ENCODE data around the gene FRMD6. TPM values are rescaled to one million over a fixed set of nuclear protein-coding genes. Genes with fewer than 3 reads are reported as not detected.

The FRMD6 gene
- total RNA-seq, 6 donors from 2014 or later = 4.9 to 21.0 (median 10.5) TPM

DNA sequence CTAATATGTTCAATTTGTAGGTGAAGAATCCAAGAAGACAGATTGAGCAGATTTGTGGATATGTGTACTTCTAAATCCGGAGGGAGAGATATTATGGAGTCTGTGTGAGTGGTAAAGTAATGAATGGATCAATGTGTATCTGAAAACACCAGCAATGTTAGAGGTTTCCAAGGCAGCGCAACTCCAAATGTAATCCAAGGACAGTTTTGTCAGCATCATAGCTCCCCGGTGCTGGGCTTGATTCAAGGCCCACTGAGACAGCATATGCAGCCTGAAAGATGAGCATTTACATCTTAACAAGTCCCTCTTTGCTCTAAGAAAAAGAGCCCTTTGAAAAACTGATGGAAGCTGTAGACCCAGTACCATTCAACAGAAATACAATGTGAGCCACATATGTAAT lies 38.3 kb upstream of the FRMD6 start:
- no peak for DNase-seq
- H3K4me1 ChIP-seq = no peaks in the 10 kb centered on the region
- WGBS, 2 donors = 73 to 88% methylated on average over 3 of the region's 3 CpGs
- H3K4me3 ChIP-seq = no peak overlapping the region
- no peaks in the 10 kb centered on the region for H3K9me3 ChIP-seq
- no peaks in the 10 kb centered on the region for H3K36me3 ChIP-seq
- no peak for ATAC-seq (ENCODE audit: low FRiP score in 2 of 2)
- no peak overlapping the region for H3K27ac ChIP-seq
- TF ChIP-seq POLR2AphosphoS5 (IDR thresholded peaks at IDR 0.05) = no peak
- no peak for TF ChIP-seq POLR2A (IDR thresholded peaks at IDR 0.05)
- TF ChIP-seq, protein P1, sequence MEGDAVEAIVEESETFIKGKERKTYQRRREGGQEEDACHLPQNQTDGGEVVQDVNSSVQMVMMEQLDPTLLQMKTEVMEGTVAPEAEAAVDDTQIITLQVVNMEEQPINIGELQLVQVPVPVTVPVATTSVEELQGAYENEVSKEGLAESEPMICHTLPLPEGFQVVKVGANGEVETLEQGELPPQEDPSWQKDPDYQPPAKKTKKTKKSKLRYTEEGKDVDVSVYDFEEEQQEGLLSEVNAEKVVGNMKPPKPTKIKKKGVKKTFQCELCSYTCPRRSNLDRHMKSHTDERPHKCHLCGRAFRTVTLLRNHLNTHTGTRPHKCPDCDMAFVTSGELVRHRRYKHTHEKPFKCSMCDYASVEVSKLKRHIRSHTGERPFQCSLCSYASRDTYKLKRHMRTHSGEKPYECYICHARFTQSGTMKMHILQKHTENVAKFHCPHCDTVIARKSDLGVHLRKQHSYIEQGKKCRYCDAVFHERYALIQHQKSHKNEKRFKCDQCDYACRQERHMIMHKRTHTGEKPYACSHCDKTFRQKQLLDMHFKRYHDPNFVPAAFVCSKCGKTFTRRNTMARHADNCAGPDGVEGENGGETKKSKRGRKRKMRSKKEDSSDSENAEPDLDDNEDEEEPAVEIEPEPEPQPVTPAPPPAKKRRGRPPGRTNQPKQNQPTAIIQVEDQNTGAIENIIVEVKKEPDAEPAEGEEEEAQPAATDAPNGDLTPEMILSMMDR (IDR thresholded peaks at IDR 0.05) = no peak
- no peak for TF ChIP-seq EP300 (IDR thresholded peaks at IDR 0.05)
- H3K27me3 ChIP-seq = no peaks in the 10 kb centered on the region

DNA sequence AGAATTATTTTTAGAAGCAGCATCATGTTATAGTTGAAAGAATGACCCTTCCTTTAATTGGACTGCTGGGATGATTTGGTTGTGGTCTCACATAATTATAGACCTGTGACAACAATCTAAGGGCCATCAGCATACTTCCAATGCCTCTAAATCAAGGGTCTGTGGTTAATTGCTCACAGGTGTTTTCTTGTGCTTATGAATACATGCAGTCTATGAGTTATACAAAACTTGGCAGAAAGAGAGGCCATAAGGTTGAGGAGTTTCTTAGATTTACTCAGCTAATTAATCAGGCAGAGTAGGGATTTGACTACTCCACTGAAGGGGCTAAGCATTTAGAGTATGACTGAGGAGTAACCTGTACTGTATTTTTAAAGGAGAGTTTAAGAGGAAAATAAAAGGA lies 37.0 kb upstream of the FRMD6 start:
- DNase-seq (no peak), ATAC-seq (ENCODE audit: low FRiP score in 2 of 2) (no peak)
- H3K9me3 ChIP-seq = no peaks in the 10 kb centered on the region
- H3K36me3 ChIP-seq = no peaks in the 10 kb centered on the region
- H3K4me3 ChIP-seq = no peak overlapping the region
- TF ChIP-seq POLR2A (IDR thresholded peaks at IDR 0.05) (no peak), POLR2AphosphoS5 (IDR thresholded peaks at IDR 0.05) (no peak), EP300 (IDR thresholded peaks at IDR 0.05) (no peak)
- TF ChIP-seq, protein P1 (IDR thresholded peaks at IDR 0.05) = no peak
- no peaks in the 10 kb centered on the region for H3K4me1 ChIP-seq
- H3K27me3 ChIP-seq = no peaks in the 10 kb centered on the region
- H3K27ac ChIP-seq = no peak overlapping the region

DNA sequence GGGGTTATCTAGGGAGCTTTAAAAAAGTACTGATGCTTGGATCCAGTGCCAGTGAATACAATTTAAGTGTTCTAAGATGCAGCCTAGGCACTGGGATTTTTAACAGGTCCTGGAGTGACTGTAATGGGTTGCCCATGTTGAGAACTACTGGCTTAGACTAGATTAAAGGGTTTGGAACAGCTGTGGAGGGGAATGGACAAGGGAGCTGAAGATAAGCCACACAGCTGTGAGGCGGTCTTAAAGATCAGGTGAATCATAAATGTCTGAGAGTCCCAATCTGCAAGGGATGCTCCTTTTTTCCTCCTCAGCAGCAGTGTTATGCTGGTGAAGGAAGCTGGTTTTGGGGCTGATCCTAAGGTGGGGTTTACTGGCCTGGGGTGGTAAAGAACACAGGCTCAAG lies 35.5 kb upstream of the FRMD6 start:
- Histone ChIP-seq H3K36me3 (no peaks in the 10 kb centered on the region), H3K4me3 (no peak overlapping the region), H3K9me3 (no peaks in the 10 kb centered on the region), H3K27me3 (no peaks in the 10 kb centered on the region), H3K4me1 (no peaks in the 10 kb centered on the region), H3K27ac (no peak overlapping the region)
- ATAC-seq (ENCODE audit: low FRiP score in 2 of 2) = no peak
- 89 to 100% methylated on average over 1 of the region's 1 CpG for WGBS, 2 donors
- DNase-seq = no peak
- TF ChIP-seq EP300 (IDR thresholded peaks at IDR 0.05) (no peak), POLR2A (IDR thresholded peaks at IDR 0.05) (no peak), POLR2AphosphoS5 (IDR thresholded peaks at IDR 0.05) (no peak)
- TF ChIP-seq, protein P1 (IDR thresholded peaks at IDR 0.05) = no peak

DNA sequence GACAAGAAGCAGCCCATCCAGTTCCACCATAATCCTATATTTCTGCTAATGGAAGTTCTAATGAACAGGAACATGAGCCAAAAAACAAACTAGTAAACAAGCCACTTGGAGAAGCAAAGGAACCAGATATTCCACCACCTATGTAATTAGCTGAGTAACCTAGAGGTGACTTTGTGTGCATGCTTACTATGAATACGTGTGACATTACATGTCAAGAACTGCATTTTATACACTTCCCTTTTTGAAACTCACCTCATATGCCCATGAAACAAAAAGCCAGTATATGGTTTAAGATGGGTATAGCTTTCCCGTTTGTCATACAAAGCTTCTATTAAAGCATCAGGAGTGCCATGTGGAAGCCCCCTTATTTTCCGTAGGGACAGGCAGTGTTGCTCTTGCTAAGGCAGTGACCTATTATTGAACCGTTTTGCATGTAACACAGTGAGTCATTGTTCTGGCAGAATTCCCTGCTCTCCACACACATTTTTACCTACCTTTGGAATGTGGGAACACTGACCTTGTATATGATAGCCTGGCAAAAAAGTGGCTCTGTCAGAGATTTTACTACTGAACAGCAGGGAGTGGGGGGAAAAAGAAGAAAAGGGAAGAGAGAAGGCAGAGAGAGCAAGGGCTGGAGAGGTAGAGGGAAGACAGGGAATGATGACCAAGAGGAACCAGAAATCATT lies 34.8 kb upstream of the FRMD6 start:
- Histone ChIP-seq H3K9me3 (no peaks in the 10 kb centered on the region), H3K4me1 (no peaks in the 10 kb centered on the region), H3K27me3 (no peaks in the 10 kb centered on the region), H3K36me3 (no peaks in the 10 kb centered on the region), H3K27ac (no peak overlapping the region), H3K4me3 (no peak overlapping the region)
- peak; percentile 36 to 63 for ATAC-seq (ENCODE audit: low FRiP score in 2 of 2)
- DNase-seq = peak in 1 of 2 donors; percentile 26
- TF ChIP-seq POLR2AphosphoS5 (IDR thresholded peaks at IDR 0.05) = no peak
- TF ChIP-seq EP300 (IDR thresholded peaks at IDR 0.05) = no peak
- TF ChIP-seq POLR2A (IDR thresholded peaks at IDR 0.05) = no peak
- TF ChIP-seq, protein P1 (IDR thresholded peaks at IDR 0.05) = no peak
- 54 to 57% methylated on average over 4 of the region's 4 CpGs for WGBS, 2 donors

DNA sequence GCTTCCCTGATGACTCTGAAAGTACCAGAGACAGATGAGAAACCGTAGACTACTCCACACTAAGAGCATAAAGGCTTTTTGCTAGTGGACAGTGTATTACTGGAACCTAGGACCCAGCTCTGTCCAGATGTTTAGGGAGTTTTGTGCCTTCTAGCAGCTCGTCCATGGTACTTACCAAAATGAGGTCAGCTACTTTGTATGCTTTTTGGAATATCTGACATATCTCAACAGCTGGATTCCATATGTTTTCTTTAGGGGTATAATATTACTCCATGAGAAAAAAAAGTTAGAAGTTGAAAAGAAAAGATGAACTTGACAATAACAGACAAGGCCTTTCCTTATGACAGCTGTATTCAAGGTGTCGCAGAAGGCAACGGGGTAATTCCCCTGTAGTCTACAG lies 32.1 kb upstream of the FRMD6 start:
- H3K27me3 ChIP-seq = no peaks in the 10 kb centered on the region
- no peak overlapping the region for H3K27ac ChIP-seq
- no peaks in the 10 kb centered on the region for H3K36me3 ChIP-seq
- TF ChIP-seq POLR2A (IDR thresholded peaks at IDR 0.05) (no peak), POLR2AphosphoS5 (IDR thresholded peaks at IDR 0.05) (no peak), EP300 (IDR thresholded peaks at IDR 0.05) (no peak)
- TF ChIP-seq, protein P1 (IDR thresholded peaks at IDR 0.05) = no peak
- DNase-seq (no peak), ATAC-seq (ENCODE audit: low FRiP score in 2 of 2) (no peak)
- no peak overlapping the region for H3K4me3 ChIP-seq
- 65 to 87% methylated on average over 4 of the region's 4 CpGs for WGBS, 2 donors
- H3K9me3 ChIP-seq = no peaks in the 10 kb centered on the region
- no peaks in the 10 kb centered on the region for H3K4me1 ChIP-seq

All from upper lobe of left lung (tissue), 6 donors.